SU-DHL-6 (cell line): ENCODE measurements around the gene DERL3.

Experiments used
- EZH2phosphoT487 ChIP-seq: fragments of 200-600 bp; sonication (generic), shearing (Covaris generic); conservative IDR thresholded peaks from 2 replicates; pipeline ENCODE4 v1.6.1; 2018; ENCODE audit warnings: mild to moderate bottlenecking, antibody characterized with exemption, low read length, moderate library complexity, mixed read lengths
- TF ChIP-seq, protein P1 (sequence below): fragments of 200-600 bp; sonication (generic); IDR thresholded peaks from one replicate; pipeline ENCODE4 v1.5.1; 2017; ENCODE audit warnings: antibody characterized with exemption, mild to moderate bottlenecking, low read length, moderate library complexity; ENCODE audit not compliant: insufficient read depth, poor library complexity, severe bottlenecking

- TF ChIP-seq, protein P1, sequence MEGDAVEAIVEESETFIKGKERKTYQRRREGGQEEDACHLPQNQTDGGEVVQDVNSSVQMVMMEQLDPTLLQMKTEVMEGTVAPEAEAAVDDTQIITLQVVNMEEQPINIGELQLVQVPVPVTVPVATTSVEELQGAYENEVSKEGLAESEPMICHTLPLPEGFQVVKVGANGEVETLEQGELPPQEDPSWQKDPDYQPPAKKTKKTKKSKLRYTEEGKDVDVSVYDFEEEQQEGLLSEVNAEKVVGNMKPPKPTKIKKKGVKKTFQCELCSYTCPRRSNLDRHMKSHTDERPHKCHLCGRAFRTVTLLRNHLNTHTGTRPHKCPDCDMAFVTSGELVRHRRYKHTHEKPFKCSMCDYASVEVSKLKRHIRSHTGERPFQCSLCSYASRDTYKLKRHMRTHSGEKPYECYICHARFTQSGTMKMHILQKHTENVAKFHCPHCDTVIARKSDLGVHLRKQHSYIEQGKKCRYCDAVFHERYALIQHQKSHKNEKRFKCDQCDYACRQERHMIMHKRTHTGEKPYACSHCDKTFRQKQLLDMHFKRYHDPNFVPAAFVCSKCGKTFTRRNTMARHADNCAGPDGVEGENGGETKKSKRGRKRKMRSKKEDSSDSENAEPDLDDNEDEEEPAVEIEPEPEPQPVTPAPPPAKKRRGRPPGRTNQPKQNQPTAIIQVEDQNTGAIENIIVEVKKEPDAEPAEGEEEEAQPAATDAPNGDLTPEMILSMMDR = no peak
- no peak for TF ChIP-seq EZH2phosphoT487
Measured at GRCh38 chr22:23787910-23788309, 50.9 kb downstream of the DERL3 start.
